GM11168 (cell line): ENCODE results near the gene SESN2.

Experiments
- in situ Hi-C: fragments of 300-500 bp; cut with MboI; formaldehyde crosslinking; loops from one replicate; pipeline ENCODE4 v1.12.0; 2022; ENCODE audit warnings: low sequenced_read_pairs; ENCODE audit not compliant: unreplicated experiment

SESN2 gene

DNA sequence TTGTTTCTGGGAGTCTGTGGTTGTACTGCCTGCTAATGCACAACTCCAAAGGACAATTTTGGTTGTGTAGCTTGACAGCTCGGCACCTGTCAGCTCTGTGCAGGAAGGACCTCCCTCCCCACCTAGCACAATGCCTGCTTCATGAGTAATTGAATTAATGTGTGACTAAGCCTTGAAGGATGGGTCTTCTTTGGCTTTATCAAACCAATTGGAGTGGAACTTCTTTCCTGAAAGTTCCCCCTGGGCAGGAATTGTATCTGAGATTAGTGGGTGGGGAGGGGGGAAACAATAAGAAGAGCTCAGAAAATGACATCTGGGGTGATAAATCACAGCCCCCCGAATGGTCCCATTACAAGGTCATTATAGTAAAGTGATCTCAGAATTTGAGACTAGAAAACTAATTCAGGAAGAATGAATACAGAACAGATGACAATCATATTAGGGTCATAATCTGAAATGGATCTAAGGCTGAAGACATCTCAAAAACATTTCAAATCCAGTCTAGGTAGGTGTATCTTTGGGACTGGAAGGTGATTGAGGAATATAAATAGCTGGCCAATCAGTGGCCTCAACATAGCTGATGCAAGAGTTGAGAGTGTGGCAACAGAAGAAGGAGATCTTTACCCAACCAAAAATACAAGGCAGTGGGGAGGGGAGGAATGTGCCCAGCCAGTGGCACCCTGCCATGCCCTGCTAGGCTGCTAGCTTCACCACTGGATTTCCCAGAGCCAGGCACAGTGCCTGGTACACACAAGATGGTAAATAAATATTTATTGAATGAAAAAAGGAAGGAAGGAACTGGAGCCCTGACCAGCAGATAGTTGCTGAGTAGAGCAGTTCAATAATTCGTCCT lies 10.1 kb upstream of the SESN2 start:
- in situ Hi-C loops: no loop called here

DNA sequence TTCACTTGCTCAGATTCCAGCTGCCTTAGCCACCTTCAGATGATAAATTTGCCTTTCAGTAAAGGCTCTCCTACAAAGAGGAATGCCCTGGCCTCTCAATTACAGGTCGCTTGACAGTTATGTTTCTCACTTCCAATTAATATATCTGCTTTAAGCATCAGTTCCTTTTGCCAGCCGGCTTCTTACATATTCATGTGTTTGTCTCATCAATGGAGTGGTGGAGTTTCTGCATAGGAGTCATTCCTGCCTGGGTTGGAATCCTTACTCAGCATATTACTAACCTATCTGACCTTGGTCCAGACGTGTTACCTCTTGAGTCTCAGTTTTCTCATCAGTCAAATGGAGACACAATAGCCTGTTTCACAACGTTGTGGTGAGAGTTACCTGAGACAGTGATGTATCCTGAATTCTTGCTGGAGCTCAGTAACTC lies 9.4 kb upstream of the SESN2 start:
- in situ Hi-C loops: no loop called here

DNA sequence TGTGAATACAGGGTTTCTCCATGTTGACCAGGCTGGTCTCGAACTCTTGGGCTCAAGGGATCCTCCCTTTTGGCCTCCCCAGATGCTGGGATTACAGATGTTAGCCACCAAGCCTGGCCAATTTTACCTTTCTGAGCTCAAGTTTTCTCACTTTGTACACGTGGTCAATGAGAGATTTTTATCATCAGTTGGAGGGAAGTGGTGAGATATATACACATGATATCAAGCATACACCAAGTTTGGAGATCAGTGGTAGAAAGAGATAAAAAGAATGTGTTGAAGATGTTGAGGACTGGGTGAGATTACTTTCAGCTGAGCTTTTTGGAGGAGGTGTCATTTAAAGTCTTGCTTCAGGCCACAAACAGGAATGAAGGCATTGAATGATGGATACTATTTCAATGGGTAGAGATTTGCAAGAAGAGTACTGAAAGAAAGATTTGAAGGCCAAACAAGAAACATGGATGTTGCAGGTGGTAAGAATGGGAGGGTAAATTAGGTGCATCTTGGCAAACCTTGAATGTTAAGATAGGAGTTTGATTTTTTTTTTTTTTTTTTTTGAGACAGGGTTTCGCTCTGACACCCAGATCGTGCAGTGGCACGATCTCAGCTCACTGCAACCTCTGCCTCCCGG lies 3.0 kb upstream of the SESN2 start:
- in situ Hi-C loops: no loop called here

DNA sequence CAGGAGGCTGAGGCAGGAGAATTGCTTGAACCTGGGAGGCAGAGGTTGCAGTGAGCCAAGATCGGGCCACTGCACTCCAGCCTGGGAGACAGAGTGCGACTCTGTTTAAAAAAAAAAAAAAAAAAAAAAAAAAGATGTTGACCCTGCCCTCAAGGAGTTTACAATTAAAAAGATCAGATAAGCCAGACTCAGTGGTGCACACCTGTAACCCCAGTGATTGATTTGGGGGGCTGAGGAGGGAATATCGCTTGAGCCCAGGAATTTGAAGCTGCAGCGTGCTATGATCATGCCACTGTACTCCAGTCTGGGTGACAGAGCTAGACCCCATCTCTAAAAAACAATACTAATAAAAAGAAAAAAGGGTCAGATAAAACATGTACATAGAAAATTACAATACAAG lies 1.6 kb upstream of the SESN2 start:
- in situ Hi-C loops: no loop called here

DNA sequence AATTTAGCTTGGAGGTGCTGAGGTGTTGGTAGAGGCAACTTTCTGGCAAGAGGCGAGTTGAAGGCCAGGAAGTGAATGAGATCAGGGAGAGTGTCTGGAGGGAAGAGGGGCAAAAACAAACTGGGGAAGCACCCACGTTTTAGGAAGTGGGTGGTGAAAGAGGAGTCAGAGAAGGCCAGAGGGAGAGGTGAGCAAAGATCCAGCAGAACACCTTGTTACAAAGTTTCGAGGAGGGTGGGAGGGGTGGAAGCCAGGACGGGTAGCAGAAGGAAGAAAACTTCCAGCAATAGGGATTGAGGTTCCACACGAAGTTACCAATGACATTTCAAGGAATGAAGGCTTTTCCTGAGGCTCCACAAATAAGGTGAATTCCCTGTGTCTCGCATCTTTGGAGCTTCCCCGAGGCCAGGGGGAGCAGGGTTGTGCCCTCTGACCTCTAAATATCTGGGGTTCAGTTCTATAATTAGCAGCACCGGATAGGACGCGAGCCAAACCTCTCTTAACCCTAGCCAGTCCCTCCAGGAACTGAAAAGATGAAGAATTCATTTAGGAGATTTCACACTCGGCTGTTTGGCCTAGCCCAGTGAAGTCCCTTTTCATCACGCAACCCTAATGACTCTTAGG lies 578 bp upstream of the SESN2 start:
- in situ Hi-C loops: no loop called here

DNA sequence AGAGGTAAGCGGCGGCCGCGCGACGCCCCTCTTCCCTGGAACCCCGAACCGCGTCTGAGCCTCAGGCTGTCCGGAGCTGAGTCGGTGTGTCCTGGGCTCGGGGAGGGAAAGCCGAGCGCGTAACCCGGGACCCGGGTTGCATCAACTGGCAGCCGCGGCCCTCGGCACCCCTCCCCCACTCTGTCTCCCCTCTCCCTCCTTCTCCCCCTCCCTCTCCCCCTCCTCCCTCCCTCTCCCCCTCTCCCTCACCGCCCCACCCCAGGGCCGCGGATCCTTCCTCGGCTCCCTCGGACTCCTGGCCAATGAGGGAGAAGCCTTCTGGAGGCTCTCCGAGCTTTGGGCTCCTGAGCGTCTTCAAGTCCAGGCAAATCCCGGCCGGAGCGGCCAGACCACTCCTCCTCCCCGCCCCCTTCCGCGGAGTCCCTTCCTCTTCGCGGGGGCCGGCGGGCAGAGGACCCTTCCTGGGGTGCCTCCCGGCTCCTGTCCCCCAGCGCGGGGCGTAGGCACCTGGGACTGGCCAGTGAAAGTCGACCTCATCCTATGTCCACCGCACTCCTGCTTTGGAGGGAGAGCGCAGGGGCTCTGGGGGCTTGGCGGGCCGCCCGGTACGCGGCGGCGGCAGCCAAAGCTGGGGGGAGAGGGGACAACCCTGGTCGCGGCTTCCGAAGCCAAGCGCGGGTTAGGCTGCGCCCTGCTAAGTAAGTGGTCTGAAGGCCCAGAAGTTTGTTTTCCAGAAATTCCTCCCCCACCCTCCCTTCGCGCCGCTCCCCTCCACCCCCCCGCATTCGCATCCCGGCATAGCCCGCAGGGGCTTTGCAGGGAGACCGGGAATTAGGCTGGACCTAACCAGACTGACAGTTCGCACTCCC lies 850 bp downstream of the SESN2 start:
- in situ Hi-C loops: no loop called here

DNA sequence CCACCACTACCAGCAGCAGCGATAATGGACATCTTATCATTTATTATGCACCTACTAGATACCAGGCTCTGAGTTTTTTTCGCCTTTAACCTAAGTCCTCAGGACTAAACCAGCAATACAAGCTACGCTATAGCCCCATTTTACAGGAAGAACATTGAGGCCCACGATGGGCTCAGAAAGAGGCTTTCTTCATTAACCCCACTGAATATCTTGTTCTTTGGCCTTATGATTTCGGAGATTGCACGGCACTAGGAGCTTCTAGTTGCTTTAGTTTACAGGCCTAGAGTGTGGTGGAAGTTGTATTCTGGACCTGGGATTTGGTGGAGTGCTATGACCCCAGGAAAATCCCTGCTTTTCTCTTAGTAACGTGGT lies 1.5 kb downstream of the SESN2 start:
- in situ Hi-C loops: no loop called here

DNA sequence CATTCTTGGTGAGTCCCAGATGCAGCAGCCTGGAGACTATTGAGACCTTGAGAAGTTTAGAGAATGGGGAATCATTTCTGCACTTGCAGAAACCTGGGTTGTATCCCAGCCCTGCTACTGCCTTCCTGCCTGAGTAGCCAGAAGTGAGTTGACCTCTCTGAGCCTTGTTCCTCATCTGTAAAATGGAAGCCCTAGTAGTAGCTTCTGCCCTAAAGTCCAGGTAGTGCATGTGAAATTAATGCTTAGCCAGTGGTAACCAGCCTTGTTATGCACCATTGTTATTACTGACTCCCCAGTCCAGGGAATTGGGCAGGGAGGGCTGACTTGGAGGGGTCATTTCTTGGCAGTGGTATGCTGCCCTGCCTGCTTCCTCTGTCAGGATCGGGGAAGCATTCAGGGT lies 5.6 kb downstream of the SESN2 start:
- in situ Hi-C loops: no loop called here

DNA sequence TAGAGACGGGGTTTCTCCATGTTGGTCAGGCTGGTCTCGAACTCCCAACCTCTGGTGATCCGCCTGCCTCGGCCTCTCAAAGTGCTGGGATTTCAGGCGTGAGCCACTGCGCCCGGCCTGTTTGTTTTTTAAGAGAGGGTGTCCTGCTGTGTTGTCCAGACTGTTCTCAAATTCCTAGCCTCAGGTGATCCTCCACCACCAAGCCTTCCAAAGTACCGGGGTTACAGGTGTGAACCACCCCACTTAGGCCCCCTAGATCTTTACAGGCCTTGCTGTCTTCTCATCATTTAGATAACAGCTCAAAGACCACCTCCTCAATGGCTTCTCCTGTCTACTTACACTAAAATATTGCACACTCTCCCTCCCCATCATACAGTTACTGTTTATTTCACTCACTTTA lies 6.3 kb downstream of the SESN2 start:
- in situ Hi-C loops: no loop called here

DNA sequence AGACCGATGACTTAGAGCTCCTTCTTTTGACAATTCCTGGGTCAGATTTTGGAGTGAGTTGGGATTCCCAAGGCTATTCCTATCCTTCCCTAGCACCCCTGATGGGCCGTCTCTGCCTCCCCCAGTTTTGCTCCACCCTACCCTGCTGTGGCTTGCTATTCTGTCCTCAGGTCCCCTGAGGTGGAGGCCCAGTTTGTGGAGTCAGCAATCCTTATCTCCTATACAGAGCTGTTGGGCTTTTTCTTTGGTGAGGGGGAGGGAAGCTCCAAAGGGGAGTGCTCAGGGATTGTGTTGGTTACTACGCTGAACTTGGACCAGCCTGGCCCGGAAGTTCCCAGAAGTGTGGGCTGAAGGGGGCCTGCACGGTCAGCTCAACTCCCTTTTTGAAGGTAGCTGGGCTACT lies 7.6 kb downstream of the SESN2 start:
- in situ Hi-C loops: no loop called here

DNA sequence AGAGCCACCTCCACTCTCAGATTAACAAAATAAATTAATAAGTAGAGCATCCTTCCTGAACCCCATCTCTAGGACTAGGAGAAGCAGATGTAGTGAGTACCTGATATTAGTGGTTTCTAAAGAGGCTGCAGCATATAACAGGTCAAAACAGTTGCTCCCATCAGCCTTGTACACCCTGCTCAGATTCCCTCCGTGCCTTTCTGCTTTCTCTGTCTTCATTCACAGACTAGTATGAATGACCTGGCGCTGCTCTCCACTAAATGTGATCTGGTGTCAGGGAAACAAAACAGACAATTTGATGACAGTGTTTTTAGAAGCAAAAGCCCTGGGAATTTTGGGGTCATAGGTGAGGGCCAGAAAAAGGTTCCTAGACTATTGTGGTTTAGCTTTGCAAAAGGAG lies 8.3 kb downstream of the SESN2 start:
- in situ Hi-C loops: no loop called here

DNA sequence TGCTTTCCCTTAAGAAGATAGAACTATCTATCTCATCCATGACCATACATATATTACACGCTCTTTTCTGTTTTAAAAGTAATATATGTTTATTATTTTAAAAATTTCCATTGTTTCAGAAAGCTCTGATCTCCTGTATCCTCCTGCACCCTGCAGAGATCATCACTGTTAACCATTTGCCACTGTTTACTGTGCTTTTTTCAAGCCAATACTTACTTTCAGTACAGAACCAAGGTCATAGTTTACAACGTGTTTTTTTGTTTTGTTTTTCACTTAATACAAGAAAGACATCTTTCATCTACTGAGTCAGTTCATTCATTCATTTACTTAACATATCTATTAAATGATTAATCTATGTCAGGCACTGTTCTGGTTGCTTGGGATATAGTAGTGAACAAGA lies 10.2 kb downstream of the SESN2 start:
- in situ Hi-C loops: no loop called here

DNA sequence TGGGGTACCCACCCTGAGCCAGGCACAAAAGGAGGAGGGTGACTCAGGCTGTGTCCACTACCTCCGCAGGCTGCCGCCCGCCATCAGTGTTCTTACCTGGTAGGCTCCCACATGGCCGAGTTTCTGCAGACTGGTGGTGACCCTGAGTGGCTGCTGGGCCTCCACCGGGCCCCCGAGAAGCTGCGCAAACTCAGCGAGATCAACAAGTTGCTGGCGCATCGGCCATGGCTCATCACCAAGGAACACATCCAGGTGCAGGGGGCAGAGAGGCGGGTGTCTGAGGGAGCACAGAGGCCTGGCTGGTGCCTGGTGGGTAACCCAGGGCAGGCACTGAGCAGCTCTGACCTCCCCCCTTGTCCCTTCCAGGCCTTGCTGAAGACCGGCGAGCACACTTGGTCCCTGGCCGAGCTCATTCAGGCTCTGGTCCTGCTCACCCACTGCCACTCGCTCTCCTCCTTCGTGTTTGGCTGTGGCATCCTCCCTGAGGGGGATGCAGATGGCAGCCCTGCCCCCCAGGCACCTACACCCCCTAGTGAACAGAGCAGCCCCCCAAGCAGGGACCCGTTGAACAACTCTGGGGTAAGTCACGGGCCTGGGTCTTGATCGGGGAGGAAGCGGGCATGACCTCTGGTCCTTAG lies 13.0 kb downstream of the SESN2 start:
- in situ Hi-C loops: no loop called here

DNA sequence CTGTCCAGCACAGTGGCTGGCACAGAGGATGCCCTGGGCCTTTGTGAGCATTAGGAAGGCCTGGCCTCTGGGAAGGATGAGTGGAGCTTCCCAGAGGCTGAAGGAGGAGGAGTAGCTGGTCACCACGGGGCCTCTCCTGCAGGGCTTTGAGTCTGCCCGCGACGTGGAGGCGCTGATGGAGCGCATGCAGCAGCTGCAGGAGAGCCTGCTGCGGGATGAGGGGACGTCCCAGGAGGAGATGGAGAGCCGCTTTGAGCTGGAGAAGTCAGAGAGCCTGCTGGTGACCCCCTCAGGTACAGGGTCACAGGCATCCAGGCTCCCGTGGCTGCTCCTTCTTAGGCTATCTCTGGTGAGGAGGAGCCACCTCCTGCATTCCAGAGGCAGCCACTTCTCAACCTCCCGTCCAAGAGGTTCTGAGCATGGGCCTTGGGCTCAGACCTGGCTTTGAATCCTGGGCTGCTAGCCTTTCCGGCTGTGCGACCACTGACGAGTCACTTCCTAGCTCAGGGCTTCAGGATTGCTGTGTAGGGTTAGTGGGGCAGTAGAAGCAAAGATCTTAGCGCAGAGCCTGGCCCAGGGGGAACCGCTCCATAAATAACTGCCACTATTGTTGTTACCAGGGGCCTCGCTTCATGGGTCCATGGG lies 14.0 kb downstream of the SESN2 start:
- in situ Hi-C loops: no loop called here

DNA sequence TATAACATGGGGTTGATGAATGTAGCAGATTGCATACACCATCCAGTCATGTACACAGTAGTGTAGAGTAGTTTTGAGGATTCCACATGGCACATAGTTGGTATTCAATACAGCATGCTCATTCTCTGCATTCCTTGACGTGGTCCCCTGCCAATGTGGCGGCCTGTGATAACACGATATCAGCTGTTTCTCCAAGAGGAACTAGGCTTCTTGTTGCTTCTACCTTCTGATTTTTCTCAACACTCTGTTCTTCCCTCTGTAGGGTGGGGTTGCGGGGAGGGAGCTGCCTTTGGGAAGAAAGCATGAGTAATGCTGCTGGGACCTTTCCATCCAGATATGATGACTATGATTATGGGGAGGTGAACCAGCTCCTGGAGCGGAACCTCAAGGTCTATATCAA lies 19.4 kb downstream of the SESN2 start:
- in situ Hi-C loops: no loop called here

DNA sequence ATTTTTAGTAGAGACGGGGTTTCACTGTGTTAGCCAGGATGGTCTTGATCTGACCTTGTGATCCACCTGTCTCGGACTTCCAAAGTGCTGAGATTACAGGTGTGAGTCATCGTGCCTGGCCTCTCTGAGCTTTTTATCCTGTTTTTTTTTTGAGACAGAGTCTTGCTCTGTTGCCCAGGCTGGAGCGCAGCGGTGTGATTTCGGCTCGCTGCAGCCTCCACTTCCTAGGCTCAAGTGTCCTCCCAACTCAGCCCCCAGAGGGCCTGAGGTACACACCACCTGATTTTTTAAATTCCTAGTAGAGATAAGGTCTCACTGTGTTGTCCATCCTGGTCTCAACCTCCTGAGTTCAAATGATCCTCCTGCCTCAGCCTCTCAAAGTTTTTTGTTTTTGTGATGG lies 20.4 kb downstream of the SESN2 start:
- in situ Hi-C loops: no loop called here

DNA sequence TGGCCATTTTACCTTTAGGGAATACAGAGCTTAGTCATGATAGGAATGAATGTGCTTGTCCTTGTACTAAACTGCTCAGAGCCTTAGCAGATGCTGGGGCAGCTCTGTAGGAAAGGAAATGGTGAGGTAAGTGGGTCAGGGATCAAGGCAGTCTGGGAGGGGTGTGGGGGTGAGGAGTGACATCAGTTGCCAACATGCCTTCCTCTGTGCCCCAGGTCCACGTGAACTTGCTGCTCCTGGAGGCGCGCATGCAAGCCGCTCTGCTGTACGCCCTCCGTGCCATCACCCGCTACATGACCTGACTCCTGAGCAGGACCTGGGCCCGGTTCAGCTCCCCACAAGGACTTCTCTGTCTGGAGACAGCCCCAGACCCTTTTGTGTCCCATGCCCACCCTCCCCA lies 21.2 kb downstream of the SESN2 start:
- in situ Hi-C loops: no loop called here

DNA sequence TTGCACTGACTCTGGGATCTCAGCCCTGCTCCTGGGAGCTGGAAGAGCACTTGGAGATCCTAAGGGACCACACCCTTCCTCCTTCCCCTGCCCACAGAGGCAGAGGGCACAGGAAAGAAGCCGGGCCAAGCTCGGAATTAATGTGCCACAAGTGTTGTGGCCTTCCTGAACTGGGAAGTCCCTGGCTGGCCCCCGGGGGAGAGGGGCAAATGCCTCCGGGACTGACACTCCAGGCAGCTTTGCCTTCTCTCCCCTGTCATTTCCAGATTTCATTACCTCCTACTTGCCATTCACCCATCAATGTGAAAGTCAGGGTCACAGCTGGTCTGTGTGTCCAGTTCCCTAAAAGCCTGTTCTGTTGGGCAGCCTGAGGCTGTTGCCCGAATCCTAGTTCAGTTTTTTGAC lies 21.7 kb downstream of the SESN2 start:
- in situ Hi-C loops: no loop called here

DNA sequence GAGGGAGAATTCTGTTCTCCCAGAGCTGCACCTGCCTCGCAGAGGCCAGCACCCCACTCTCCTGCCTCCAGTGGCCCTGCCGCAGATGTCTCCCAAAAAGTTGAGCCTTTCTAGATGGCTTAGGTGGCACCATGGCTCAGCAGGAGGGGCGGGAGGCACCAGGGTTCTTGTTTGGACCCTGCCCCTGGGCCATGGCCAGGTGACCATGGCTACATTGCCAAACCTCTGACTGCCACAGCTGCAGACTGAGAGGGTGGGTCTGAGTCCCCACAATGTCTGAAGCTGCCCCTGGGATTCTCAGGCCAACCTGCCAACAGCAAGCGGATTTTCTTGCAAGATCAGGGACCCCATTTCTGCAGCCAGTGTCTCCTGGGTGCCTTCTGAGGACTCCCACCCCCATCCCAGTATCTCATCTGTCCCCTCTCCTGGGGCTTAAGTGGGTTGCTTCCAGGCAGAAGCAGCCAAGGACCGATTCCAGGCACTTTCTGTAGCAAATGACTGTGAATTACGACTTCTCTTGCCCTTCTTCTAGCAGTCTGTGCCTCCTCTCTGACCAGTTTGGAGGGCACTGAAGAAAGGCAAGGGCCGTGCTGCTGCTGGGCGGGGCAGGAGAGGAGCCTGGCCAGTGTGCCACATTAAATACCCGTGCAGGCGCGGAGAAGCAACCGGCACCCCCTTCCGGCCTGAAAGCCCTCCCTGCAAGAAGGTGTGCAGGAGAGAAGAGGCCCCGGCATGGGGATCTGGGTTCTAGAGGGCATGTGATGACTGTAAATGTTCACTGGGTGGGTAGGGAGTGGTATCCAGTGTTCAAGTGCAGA lies 22.5 kb downstream of the SESN2 start:
- in situ Hi-C loops: no loop called here
